Mucosa of rectum (tissue), 2 donors: ENCODE measurements around the gene BDH1.

ENCODE experiments used
- H3K27ac ChIP-seq, 2 donors: one replicate each; pipeline ENCODE4 v1.7.0; 2013; ENCODE audit warnings: inconsistent platforms in 2 of 2, low read depth in 2 of 2, low read length in 2 of 2
- H3K27me3 ChIP-seq, 2 donors: one replicate each; pipeline ENCODE4 v1.7.0; 2013; ENCODE audit warnings: low read length in 2 of 2; ENCODE audit not compliant: control insufficient read depth in 2 of 2, insufficient read depth in 2 of 2
- H3K36me3 ChIP-seq, 2 donors: one replicate each; pipeline ENCODE4 v1.7.0; 2013; ENCODE audit warnings: low read length in 2 of 2; ENCODE audit not compliant: control insufficient read depth in 2 of 2, insufficient read depth in 2 of 2
- H3K4me1 ChIP-seq, 2 donors: one replicate each; pipeline ENCODE4 v1.7.0; 2013; ENCODE audit warnings: low read length in 2 of 2, mild to moderate bottlenecking in 1 of 2; ENCODE audit not compliant: control insufficient read depth in 2 of 2, insufficient read depth in 2 of 2
- H3K4me3 ChIP-seq, 2 donors: one replicate each; pipeline ENCODE4 v1.7.0; 2013; ENCODE audit warnings: low read length in 2 of 2
- H3K9ac ChIP-seq, 2 donors: one replicate each; pipeline ENCODE4 v1.7.0; 2013; ENCODE audit warnings: low read length in 2 of 2, low read depth in 1 of 2, mild to moderate bottlenecking in 1 of 2
- H3K9me3 ChIP-seq, 2 donors: one replicate each; pipeline ENCODE4 v1.7.0; 2013; ENCODE audit warnings: low read length in 2 of 2; ENCODE audit not compliant: control insufficient read depth in 2 of 2
- donor health status: healthy.
- donor health status: Normal muscosa, but diverticular disease.

Gene BDH1

DNA sequence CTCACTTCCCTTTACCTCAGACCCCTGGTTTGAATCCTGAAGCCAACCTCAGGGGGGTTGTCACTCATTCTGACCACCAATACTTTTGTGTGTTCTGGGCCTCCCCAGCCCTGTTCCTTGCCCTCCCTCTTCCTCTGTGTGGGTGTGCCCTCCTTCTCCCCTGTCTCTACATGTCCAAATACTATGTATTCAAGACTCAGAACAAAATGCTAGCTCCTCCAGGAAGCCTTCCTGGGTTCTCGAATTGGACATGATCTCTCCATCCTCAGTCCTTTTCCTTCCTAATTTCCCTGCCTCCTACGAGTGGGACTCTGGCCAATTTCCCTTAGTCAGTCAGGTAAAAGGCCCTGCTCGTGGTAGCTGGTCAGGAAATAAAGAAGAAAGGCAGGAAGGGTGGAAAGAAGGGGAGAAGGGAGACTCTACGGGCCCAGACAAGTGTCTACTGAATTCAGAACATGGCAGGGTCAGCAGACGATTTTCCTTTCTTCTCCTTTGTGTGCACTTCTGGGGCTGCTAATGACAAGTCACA, 79.7 kb downstream of the BDH1 start:
- no peak overlapping the region for H3K4me3 ChIP-seq
- H3K27me3 ChIP-seq, result no peaks in the 10 kb centered on the region
- no peak overlapping the region for H3K27ac ChIP-seq
- peaks cover 0 to 7% of the 10 kb centered on the region in 2 donors for H3K4me1 ChIP-seq
- H3K9ac ChIP-seq, result no peak overlapping the region
- no peaks in the 10 kb centered on the region for H3K9me3 ChIP-seq
- H3K36me3 ChIP-seq, result no peaks in the 10 kb centered on the region

- Histone ChIP-seq H3K4me1 (peaks cover 0 to 7% of the 10 kb centered on the region in 2 donors), H3K27ac (no peak overlapping the region), H3K4me3 (no peak overlapping the region), H3K9ac (no peak overlapping the region), H3K36me3 (no peaks in the 10 kb centered on the region), H3K9me3 (no peaks in the 10 kb centered on the region), H3K27me3 (no peaks in the 10 kb centered on the region)
Measured at GRCh38 chr3:197475514-197475913, 80.3 kb downstream of the BDH1 start.

- Histone ChIP-seq H3K4me3 (no peak overlapping the region), H3K9me3 (no peaks in the 10 kb centered on the region), H3K9ac (no peak overlapping the region), H3K4me1 (peaks cover 8 to 18% of the 10 kb centered on the region in 2 donors), H3K36me3 (no peaks in the 10 kb centered on the region), H3K27me3 (no peaks in the 10 kb centered on the region), H3K27ac (no peak overlapping the region)
Measured at GRCh38 chr3:197472151-197472550, 83.6 kb downstream of the BDH1 start.

GRCh38 chr3:197471221-197472010, 84.4 kb downstream of the BDH1 start:
- H3K4me1 ChIP-seq, result peaks cover 13 to 25% of the 10 kb centered on the region in 2 donors
- no peaks in the 10 kb centered on the region for H3K27me3 ChIP-seq
- no peaks in the 10 kb centered on the region for H3K9me3 ChIP-seq
- H3K36me3 ChIP-seq, result no peaks in the 10 kb centered on the region
- H3K27ac ChIP-seq, result no peak overlapping the region
- no peak overlapping the region for H3K4me3 ChIP-seq
- H3K9ac ChIP-seq, result no peak overlapping the region

DNA sequence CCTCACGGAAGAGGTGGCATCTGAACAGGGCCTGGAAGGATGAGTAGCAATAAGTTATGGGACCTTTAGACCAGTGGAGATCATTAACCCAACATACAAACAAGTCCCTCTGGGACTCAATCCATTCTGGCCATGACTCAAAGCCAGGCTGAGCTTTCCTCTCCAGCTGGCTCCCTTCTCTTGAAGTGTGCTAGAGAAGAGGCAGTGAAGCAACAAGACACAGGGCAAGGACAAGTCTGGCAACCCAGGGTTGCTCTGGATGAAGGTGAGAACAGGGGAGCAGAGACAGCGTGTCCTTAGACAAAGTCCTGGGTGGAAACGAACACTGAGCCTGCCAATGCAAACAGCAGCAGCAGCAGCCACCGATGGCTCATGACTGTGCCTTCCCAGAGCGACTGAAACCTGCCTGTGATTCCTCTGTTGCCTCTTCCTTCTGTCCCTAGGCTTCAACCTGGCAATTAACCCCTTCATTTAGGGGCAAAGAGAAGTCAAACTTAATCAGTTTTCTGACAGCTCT, 86.8 kb downstream of the BDH1 start:
- Histone ChIP-seq H3K27me3 (no peaks in the 10 kb centered on the region), H3K9me3 (no peaks in the 10 kb centered on the region), H3K4me3 (peak overlapping the region; percentile 20 to 40), H3K36me3 (no peaks in the 10 kb centered on the region), H3K9ac (no peak overlapping the region), H3K27ac (peak overlapping the region; percentile 26 to 54), H3K4me1 (peaks cover 13 to 25% of the 10 kb centered on the region in 2 donors)

DNA sequence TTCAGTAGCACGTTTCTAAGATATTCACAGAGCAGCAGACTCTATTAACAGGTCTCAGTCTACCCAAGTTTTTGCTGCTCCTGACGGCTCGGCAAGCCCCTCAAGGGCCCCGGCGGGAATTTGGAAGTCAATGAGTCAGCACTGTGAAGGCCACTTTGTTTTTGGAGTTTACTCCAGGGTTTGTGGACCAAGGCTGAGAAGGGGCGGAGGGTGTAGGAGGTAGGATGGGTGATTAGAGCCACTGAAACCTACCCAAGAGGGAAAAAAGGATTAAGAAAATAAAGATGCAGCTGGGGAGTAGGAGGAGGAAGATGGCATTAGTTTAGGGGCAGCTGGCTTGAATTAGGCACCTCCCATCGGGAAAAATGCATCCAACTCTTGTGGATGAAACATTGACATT, 87.6 kb downstream of the BDH1 start:
- Histone ChIP-seq H3K36me3 (no peaks in the 10 kb centered on the region), H3K9me3 (no peaks in the 10 kb centered on the region), H3K4me3 (no peak overlapping the region), H3K27me3 (no peaks in the 10 kb centered on the region), H3K9ac (no peak overlapping the region), H3K27ac (peak overlapping the region in 1 of 2 donors; percentile 26), H3K4me1 (peaks cover 13 to 25% of the 10 kb centered on the region in 2 donors)

DNA sequence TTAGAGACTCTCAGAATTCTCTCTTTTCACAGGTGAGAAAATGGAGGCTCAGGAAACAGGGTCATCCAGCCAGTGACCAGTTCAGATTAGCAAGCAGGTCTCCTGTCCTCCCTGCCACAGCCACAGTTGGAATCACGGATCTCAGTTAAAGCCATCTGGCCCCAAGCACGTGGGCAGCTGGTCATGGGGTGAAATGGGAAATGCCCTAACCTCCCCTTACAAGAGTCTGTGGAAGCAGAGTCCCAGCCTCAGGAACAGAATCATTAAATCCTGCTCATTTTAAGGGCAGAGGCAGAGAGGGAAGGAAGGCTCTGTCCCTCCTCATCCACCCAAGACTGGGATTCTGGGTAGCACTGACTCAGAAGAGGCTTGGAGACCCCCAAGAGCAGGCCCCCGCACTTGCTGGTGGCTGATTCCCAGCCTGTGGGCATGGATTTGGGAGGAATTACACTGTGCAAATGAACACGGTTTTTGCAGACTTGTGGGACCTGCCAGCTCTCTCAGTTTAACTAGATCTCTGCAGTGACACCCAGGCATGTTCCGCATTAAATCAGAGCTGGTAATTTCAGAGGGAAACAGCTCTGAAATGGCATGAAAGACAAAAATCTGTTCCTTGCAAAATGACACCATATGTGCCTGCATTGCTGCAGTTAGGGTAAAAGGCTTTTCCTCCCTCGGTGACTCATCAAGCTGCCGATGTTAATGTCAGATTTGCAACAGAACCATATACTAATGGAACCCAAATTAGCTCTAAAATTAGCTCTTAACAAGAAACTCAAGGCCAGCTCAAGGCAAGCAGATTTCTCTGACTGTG, 89.0 kb downstream of the BDH1 start:
- Histone ChIP-seq H3K4me1 (peaks cover 13 to 23% of the 10 kb centered on the region in 2 donors), H3K4me3 (no peak overlapping the region), H3K36me3 (no peaks in the 10 kb centered on the region), H3K9ac (no peak overlapping the region), H3K27ac (peak overlapping the region in 1 of 2 donors; percentile 1), H3K9me3 (no peaks in the 10 kb centered on the region), H3K27me3 (no peaks in the 10 kb centered on the region)

- H3K27me3 ChIP-seq, result no peaks in the 10 kb centered on the region
- peaks cover 13 to 23% of the 10 kb centered on the region in 2 donors for H3K4me1 ChIP-seq
- H3K36me3 ChIP-seq, result no peaks in the 10 kb centered on the region
- H3K9ac ChIP-seq, result no peak overlapping the region
- no peaks in the 10 kb centered on the region for H3K9me3 ChIP-seq
- no peak overlapping the region for H3K27ac ChIP-seq
- no peak overlapping the region for H3K4me3 ChIP-seq
Measured at GRCh38 chr3:197465996-197466549, 89.7 kb downstream of the BDH1 start.

DNA sequence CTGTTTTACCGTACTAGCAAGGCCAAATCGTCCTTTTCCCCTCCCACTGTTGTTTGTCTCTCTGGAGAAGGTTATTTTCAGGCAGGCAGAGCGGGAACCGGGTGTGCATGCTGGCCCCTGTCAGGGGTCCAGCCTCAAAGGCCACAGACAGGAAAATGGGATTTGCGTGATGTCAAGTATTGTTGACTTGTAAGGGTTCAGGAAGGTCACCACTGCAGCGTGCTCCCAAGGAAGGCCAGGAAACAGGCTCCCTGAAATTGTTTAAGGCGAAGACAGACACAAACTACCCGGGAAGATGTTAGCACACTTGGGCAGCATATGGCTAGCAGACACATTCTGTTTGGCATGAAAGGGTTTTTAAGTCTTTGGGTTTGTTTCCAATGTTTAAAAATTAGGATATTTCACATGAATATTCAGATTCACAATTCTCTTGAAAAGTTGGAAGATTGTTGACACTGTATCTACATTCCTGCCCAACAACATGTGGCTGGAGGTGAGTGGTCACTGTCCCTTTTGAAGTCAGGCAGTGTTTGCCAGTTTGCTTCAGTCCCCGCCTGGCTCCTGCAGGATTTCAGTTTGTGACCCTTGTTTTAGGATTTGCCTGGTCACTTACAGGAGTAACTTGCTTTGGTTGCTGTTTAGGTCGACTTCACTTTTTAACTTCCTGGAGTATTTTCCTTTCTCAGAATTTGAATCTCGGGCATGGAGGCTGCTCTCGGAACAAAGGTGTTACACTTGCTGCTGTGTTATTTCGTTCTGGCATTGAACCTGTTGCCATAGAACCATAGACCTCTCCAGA, 90.4 kb downstream of the BDH1 start:
- no peak overlapping the region for H3K4me3 ChIP-seq
- H3K9me3 ChIP-seq, result no peaks in the 10 kb centered on the region
- no peak overlapping the region for H3K27ac ChIP-seq
- peaks cover 13 to 23% of the 10 kb centered on the region in 2 donors for H3K4me1 ChIP-seq
- H3K27me3 ChIP-seq, result no peaks in the 10 kb centered on the region
- H3K9ac ChIP-seq, result no peak overlapping the region
- no peaks in the 10 kb centered on the region for H3K36me3 ChIP-seq
